Measurements from ENCODE around the gene TMEM131. TPM values are rescaled to one million over a fixed set of nuclear protein-coding genes. Genes with fewer than 3 reads are reported as not detected.

Gene TMEM131
- total RNA-seq, 2 donors from 2014 or later = 20.0 to 21.4 TPM

DNA sequence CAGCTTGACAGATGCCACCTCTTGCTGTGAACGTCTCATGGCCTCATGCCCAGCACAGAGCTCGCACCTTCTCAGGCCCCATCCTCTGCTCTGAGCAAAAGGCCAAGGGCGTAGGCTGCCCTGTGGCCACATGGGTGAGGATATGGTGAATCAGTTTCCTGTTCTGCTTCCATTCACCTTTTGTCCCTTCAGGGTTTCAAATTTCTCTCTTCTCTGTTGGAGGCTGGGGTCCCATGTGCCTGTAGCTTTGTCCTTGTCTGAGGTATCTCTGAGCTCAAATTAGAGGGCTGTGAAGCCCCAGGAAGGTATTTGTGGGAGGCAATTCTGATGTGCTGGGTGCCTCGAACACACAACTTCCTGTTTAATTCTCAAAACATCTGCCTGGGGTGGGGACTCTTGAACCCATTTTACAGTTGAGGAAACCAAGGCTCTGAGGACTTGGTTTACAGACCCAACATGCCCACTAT, 253.3 kb downstream of the TMEM131 start:
- intact Hi-C loops (cut with DNase I) = no loop called here
- DNase-seq (no peak), ATAC-seq (no peak)
- Histone ChIP-seq H3K36me3 (replicated peaks in 1 of 2; ENCODE audit: insufficient read depth in 1 of 2, low read depth in 2 of 2) (no peaks in the 10 kb centered on the region), H3K4me1 (peaks cover 7% of the 10 kb centered on the region), H3K4me3 (no peak overlapping the region), H3K27me3 (no peaks in the 10 kb centered on the region), H3K9me3 (no peaks in the 10 kb centered on the region), H3K27ac (no peak overlapping the region)
- WGBS, 2 donors = 80 to 82% methylated on average over 4 of the region's 4 CpGs
- no peak for TF ChIP-seq POLR2A (IDR thresholded peaks at IDR 0.05)
- TF ChIP-seq, protein P1, sequence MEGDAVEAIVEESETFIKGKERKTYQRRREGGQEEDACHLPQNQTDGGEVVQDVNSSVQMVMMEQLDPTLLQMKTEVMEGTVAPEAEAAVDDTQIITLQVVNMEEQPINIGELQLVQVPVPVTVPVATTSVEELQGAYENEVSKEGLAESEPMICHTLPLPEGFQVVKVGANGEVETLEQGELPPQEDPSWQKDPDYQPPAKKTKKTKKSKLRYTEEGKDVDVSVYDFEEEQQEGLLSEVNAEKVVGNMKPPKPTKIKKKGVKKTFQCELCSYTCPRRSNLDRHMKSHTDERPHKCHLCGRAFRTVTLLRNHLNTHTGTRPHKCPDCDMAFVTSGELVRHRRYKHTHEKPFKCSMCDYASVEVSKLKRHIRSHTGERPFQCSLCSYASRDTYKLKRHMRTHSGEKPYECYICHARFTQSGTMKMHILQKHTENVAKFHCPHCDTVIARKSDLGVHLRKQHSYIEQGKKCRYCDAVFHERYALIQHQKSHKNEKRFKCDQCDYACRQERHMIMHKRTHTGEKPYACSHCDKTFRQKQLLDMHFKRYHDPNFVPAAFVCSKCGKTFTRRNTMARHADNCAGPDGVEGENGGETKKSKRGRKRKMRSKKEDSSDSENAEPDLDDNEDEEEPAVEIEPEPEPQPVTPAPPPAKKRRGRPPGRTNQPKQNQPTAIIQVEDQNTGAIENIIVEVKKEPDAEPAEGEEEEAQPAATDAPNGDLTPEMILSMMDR (IDR thresholded peaks at IDR 0.05) = no peak

DNA sequence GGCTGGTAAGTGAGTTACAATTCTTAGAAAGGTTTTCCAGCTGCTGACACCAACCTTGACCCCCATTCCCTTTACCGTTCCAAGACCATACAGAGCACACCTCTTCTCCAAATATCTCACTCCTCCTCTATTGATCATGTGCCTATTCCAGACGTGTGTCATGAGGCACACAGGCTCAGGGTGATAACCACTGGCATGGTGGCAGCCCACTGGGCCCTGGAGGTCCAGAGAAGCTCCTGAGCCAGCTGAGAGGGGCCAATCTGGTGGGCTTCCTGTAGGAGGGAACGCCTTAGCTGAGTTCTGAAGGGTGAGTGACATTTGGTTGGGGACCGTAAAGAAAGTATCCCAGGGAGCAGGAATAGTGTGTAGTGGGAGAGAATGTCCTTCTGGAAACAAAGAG, 254.1 kb downstream of the TMEM131 start:
- no peak overlapping the region for H3K27ac ChIP-seq
- intact Hi-C loops (cut with DNase I) = no loop called here
- DNase-seq (no peak), ATAC-seq (no peak)
- TF ChIP-seq, protein P1 (IDR thresholded peaks at IDR 0.05) = no peak
- no peak for TF ChIP-seq POLR2A (IDR thresholded peaks at IDR 0.05)
- H3K36me3 ChIP-seq (replicated peaks in 1 of 2; ENCODE audit: insufficient read depth in 1 of 2, low read depth in 2 of 2) = no peaks in the 10 kb centered on the region
- WGBS, 2 donors = 60 to 68% methylated on average over 4 of the region's 4 CpGs
- no peaks in the 10 kb centered on the region for H3K27me3 ChIP-seq
- peaks cover 7% of the 10 kb centered on the region for H3K4me1 ChIP-seq
- no peaks in the 10 kb centered on the region for H3K9me3 ChIP-seq
- H3K4me3 ChIP-seq = no peak overlapping the region

DNA sequence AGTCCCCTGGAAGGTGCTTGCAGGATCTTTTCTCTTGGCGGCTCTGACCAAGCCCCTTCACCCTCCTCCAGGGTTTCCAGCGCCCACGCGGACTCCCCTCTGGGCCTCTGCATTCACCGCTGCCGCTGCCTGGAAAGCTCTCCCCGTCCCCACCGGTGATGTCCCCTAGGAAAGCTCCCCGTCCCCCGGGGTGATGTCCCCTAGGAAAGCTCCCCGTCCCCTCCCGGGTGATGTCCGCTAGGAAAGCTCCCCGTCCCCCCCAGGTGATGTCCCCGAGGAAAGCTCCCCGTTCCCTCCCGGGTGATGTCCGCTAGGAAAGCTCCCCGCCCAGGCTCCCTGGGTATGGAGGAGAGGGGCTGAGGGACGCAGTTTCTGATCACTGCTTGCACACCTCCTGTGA, 254.5 kb downstream of the TMEM131 start:
- WGBS, 2 donors = 85 to 94% methylated on average over 12 to 18 of the region's 20 CpGs
- H3K9me3 ChIP-seq = no peaks in the 10 kb centered on the region
- intact Hi-C loops (cut with DNase I) = no loop called here
- H3K27me3 ChIP-seq = no peaks in the 10 kb centered on the region
- peaks cover 7% of the 10 kb centered on the region for H3K4me1 ChIP-seq
- TF ChIP-seq POLR2A (IDR thresholded peaks at IDR 0.05) = no peak
- TF ChIP-seq, protein P1 (IDR thresholded peaks at IDR 0.05) = no peak
- ATAC-seq = no peak
- DNase-seq = no peak
- H3K27ac ChIP-seq = no peak overlapping the region
- no peak overlapping the region for H3K4me3 ChIP-seq
- no peaks in the 10 kb centered on the region for H3K36me3 ChIP-seq (replicated peaks in 1 of 2; ENCODE audit: insufficient read depth in 1 of 2, low read depth in 2 of 2)

DNA sequence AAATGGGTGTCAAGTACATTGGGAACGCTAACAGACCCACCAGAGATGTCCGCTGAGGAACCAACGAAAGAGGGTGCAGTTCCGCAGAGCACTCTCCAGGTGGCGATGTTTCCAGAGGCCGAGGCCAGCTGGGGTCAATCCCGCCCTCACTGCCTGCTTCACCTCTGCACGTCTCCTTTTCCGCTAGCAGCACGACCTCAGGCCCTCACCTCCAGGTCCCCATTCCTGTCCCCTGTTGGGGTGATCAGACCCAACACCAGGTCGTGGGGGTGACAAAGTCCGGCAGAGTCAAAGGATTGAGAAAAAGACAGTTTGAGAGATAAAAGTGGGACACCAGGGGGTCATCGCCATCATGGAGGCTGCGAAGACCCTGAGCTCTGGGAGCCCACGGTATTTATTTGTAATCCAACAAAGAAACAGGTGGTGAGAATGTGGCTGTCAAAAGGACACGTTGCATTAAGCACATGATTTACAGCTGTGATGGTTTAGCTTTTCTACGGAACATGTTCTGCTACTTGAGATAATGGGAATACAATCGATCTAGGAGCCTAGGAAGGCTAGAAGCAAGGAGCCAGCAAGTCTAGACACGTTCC, 255.1 kb downstream of the TMEM131 start:
- Histone ChIP-seq H3K27ac (no peak overlapping the region), H3K27me3 (no peaks in the 10 kb centered on the region), H3K4me3 (no peak overlapping the region), H3K4me1 (peaks cover 7% of the 10 kb centered on the region), H3K36me3 (replicated peaks in 1 of 2; ENCODE audit: insufficient read depth in 1 of 2, low read depth in 2 of 2) (no peaks in the 10 kb centered on the region), H3K9me3 (no peaks in the 10 kb centered on the region)
- intact Hi-C loops (cut with DNase I) = no loop called here
- peak; percentile 76 for ATAC-seq
- DNase-seq = peak; percentile 55 to 62 (median 60)
- TF ChIP-seq POLR2A (IDR thresholded peaks at IDR 0.05) = no peak
- TF ChIP-seq, protein P1 (IDR thresholded peaks at IDR 0.05) = peak; percentile 63 to 80 (median 74)
- 13 to 18% methylated on average over 16 to 19 of the region's 19 CpGs for WGBS, 2 donors

GRCh38 chr2:97739893-97740245, 255.9 kb downstream of the TMEM131 start:
- no peaks in the 10 kb centered on the region for H3K27me3 ChIP-seq
- DNase-seq (no peak), ATAC-seq (no peak)
- WGBS, 2 donors = 56 to 64% methylated on average over 5 of the region's 5 CpGs
- intact Hi-C loops (cut with DNase I) = loop anchor here (10.0 kb wide), 1 partner anchor 645 kb away; no protein-coding TSS in a partner anchor
- no peaks in the 10 kb centered on the region for H3K36me3 ChIP-seq (replicated peaks in 1 of 2; ENCODE audit: insufficient read depth in 1 of 2, low read depth in 2 of 2)
- no peak overlapping the region for H3K27ac ChIP-seq
- TF ChIP-seq POLR2A (IDR thresholded peaks at IDR 0.05) = no peak
- TF ChIP-seq, protein P1 (IDR thresholded peaks at IDR 0.05) = no peak
- peaks cover 7% of the 10 kb centered on the region for H3K4me1 ChIP-seq
- H3K9me3 ChIP-seq = no peaks in the 10 kb centered on the region
- H3K4me3 ChIP-seq = no peak overlapping the region
